Measurements from ENCODE around the gene G3BP1.
"Not testable (repeated sequence)": the region's sequence is repeated elsewhere in the genome, so short reads cannot be mapped to it uniquely, and the experiment has no call there.

The G3BP1 gene

GRCh38 chr5:151757233-151758140 is 14.3 kb upstream of the G3BP1 start:
- DNase-seq (ENCODE audit: low read depth) = no peak

- no peak for DNase-seq (ENCODE audit: low read depth)
These were observed 13.7 kb upstream of the G3BP1 start for GRCh38 chr5:151758141-151758429.

GRCh38 chr5:151758430-151759241 is 13.1 kb upstream of the G3BP1 start, which contains the start of gene ATOX1:
TSS of gene ATOX1 (minus strand) at chr5:151758631. CDS start at chr5:151758551, 80 bp downstream.
- no peak for DNase-seq (ENCODE audit: low read depth)

GRCh38 chr5:151764801-151765200 is 7.0 kb upstream of the G3BP1 start:
- no peak for DNase-seq (ENCODE audit: low read depth)

- no peak for DNase-seq (ENCODE audit: low read depth)
These were observed 4.8 kb upstream of the G3BP1 start for GRCh38 chr5:151766975-151767374.

GRCh38 chr5:151770383-151771258 is 1.1 kb upstream of the G3BP1 start:
- DNase-seq (ENCODE audit: low read depth) = no peak

- DNase-seq (ENCODE audit: low read depth) = no peak
These were observed 483 bp downstream of the G3BP1 start for GRCh38 chr5:151772029-151772845.

GRCh38 chr5:151772846-151773561 is 1.2 kb downstream of the G3BP1 start:
- no peak for DNase-seq (ENCODE audit: low read depth)

GRCh38 chr5:151773951-151774350 is 2.2 kb downstream of the G3BP1 start:
- no peak for DNase-seq (ENCODE audit: low read depth)

GRCh38 chr5:151775025-151775606 is 3.4 kb downstream of the G3BP1 start:
- DNase-seq (ENCODE audit: low read depth) = no peak

- no peak for DNase-seq (ENCODE audit: low read depth)
These were observed 7.9 kb downstream of the G3BP1 start for GRCh38 chr5:151779531-151780125.

- DNase-seq (ENCODE audit: low read depth) = no peak
These were observed 8.6 kb downstream of the G3BP1 start for GRCh38 chr5:151780348-151780747.

- no peak for DNase-seq (ENCODE audit: low read depth)
These were observed 9.4 kb downstream of the G3BP1 start for GRCh38 chr5:151781201-151781600.

- DNase-seq (ENCODE audit: low read depth) = not testable (repeated sequence)
These were observed 11.9 kb downstream of the G3BP1 start for GRCh38 chr5:151783664-151784063.

GRCh38 chr5:151784141-151784540 is 12.4 kb downstream of the G3BP1 start:
- DNase-seq (ENCODE audit: low read depth) = no peak

- no peak for DNase-seq (ENCODE audit: low read depth)
These were observed 14.7 kb downstream of the G3BP1 start for GRCh38 chr5:151786468-151786867.

GRCh38 chr5:151787817-151788216 is 16.1 kb downstream of the G3BP1 start:
- DNase-seq (ENCODE audit: low read depth) = no peak

- no peak for DNase-seq (ENCODE audit: low read depth)
These were observed 21.6 kb downstream of the G3BP1 start for GRCh38 chr5:151793358-151793757.

GRCh38 chr5:151795426-151795825 is 23.7 kb downstream of the G3BP1 start:
- DNase-seq (ENCODE audit: low read depth) = no peak

- DNase-seq (ENCODE audit: low read depth) = no peak
These were observed 26.9 kb downstream of the G3BP1 start for GRCh38 chr5:151798674-151799073.

Measured in GM04503 (cell line).